ENCODE results near the gene ZNF778.
"Not testable (repeated sequence)": the region's sequence is repeated elsewhere in the genome, so short reads cannot be mapped to it uniquely, and the experiment has no call there.

ZNF778 gene

DNA sequence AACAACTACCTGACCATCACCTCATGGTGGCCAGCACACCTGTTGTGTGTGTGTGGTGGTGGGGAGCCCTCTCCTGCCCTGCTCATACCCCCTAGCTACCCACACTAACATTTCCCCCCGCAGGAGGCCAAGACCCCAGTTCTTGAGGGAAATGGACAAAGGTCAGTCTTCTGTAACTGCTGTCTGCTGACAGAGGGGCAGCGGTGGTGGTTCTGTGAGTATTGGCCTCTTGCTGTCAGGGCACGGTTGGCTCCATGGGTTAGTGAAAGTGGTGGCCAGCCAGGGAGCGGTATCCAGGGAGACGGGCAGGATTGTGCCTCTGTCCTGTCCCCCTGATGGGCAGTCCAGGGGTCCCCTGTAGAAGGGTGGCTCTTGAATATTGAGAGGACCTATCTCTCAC is 26.2 kb downstream of the ZNF778 start:
- TF ChIP-seq, protein P1, sequence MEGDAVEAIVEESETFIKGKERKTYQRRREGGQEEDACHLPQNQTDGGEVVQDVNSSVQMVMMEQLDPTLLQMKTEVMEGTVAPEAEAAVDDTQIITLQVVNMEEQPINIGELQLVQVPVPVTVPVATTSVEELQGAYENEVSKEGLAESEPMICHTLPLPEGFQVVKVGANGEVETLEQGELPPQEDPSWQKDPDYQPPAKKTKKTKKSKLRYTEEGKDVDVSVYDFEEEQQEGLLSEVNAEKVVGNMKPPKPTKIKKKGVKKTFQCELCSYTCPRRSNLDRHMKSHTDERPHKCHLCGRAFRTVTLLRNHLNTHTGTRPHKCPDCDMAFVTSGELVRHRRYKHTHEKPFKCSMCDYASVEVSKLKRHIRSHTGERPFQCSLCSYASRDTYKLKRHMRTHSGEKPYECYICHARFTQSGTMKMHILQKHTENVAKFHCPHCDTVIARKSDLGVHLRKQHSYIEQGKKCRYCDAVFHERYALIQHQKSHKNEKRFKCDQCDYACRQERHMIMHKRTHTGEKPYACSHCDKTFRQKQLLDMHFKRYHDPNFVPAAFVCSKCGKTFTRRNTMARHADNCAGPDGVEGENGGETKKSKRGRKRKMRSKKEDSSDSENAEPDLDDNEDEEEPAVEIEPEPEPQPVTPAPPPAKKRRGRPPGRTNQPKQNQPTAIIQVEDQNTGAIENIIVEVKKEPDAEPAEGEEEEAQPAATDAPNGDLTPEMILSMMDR (IDR thresholded peaks at IDR 0.05; ENCODE audit: extremely low read depth, missing control alignments), result no peak
- DNase-seq (ENCODE audit: low spot score), result no peak

DNA sequence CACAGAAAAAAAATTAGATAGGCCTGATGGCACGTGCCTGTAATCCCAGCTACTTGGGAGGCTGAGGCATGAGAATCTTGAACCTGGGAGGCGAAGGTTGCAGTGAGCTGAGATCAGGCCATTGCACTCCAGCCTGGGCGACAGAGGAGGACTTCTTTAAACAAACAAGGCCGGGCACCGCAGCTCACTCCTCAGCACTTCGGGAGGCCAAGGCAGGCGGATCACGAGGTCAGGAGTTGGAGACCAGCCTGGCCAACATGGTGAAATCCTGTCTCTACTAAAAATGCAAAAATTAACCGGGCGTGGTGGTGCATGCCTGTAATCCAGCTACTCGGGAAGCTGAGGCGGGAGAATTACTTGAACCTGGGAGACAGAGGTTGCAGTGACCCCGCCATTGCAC is 26.8 kb downstream of the ZNF778 start:
- DNase-seq (ENCODE audit: low spot score), result not testable (repeated sequence)

DNA sequence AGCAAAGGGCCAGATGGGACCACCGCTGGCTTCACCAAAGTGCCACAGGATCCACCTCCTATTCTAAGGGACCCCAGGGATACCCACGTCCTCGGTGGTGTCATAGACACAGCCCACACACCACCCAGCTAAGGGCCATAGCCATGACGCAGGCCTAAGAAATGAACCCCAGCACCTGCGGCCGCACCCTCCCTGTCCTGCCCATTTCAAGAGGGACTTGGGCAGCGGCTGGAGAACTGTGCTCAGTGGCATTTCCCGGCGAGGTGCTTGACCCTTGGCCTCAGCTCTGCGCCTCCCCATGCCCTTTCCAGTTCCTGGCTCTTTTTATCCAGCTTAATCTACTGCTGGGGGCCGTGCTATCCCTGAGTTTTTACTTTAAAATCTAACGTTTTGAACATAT is 27.3 kb downstream of the ZNF778 start:
- DNase-seq (ENCODE audit: low spot score), result no peak
- TF ChIP-seq, protein P1 (IDR thresholded peaks at IDR 0.05; ENCODE audit: extremely low read depth, missing control alignments), result no peak

DNA sequence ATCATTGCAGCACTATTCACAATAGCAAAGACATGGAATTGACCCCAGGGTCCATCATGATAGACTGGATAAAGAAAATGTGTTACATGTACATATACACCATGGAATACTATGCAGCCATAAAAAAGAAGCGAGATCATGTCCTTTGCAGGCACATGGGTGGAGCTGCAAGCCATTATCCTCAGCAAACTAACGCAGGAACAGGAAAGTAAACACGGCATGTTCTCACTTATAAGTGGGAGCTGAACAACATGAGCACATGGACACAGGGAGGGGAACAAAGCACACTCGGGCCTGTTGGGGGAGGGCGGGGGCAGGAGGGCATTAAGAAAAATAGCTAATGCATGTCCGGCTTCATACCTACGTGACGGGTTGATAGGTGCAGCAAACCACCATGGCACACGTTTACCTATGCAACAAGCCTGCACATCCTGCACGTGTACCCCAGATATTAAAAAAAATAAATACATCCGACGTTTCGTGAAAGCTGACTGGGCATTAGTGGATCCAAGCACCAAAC is 28.9 kb downstream of the ZNF778 start:
- DNase-seq (ENCODE audit: low spot score), result no peak
- TF ChIP-seq, protein P1 (IDR thresholded peaks at IDR 0.05; ENCODE audit: extremely low read depth, missing control alignments), result no peak

DNA sequence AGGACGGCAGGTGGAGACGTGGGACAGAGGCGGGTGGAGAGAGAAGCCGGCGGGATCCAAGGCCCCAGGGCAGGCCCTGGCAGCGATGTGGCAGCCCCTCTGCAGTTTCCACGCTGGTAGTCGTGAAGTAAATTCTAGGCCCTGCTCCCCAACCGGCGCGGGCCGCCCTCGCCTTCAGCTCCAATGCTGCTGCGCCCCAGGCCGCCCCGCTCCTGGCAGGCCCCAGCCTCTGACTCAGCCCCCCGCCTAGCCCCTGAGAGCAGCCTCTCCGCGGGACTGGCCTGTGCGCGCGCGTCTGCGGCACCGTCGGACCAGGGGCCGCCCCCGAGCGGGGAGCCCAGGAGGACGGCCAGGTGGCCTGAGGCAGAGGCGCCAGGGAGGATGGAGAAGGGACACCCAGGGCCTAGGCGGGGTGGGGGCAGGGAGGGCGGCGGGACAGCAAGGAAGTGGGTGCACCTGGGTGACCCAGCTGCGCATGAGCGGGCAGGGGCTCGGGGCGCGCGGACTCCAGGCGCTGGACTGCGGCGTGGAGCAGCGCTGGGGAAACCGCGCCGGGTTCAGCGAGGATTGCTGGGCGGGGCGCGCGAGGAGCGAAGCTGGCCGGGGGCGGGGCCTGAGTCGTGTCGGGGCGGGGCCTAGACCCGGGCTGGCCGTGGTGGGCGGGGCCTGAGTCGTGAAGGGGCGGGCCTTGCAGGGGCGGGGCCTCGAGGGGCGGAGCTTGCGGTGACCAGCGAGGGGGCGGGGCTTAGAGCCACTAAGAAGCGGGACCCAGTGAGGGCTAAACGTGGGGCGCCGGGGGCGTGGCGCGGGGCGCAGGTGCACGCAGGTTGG is 29.6 kb downstream of the ZNF778 start:
- TF ChIP-seq, protein P1 (IDR thresholded peaks at IDR 0.05; ENCODE audit: extremely low read depth, missing control alignments), result no peak
- peak; percentile 100 for DNase-seq (ENCODE audit: low spot score)

DNA sequence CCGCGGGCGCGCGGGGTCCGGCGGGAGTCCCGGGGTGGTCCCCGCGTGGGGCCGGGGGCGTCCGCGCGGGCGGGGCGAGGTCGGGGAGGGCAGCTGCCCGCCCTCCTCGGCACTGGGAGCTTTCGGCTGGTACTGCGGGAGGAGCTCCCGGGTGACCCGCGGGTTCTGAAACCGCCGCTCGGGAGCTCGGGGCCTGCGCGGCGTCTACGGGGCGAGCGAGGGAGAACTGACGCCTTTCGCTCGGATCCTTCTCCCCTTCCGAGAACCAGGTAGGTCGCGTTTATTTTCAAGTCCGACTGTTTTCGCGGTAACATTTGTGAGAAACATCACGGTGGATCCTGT is 30.2 kb downstream of the ZNF778 start:
- DNase-seq (ENCODE audit: low spot score), result not testable (repeated sequence)

DNA sequence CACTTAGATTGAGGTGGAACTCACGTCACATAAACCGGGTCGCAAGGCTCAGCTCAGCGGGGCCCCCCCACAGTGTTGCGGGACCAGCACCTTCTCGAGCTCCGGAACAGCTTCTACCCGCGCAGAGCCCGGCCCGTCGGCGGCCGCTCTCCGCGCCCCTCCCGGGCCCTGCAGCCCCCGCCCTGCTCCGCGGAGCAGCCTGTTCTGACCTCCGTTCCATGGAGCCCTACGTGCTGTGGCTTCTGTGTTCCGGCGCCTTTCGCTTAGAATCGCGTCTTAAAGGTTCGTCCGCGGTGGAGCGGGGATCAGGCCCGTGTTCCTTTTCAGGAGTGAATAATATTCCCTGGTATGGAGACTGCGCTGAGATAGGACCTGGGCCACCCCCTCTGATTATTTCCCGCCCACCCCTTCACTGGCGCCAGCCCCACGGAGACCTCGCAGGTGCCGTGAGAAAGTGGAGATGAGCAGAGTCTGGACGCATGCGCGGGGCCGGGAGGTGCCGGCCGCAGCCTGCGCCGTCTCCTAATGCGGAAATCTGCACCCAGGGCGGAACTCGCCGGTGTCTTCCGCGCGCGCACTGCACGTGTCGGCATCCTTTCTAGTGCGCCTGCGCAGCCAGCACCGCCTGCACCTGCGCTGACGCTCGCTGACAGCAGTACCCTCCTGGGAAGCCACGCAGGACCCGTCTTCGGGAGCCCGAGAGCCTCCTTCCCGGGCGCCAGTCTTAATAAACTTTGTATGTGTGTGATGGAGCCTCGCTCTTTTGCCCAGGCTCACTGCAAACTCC is 30.9 kb downstream of the ZNF778 start:
- DNase-seq (ENCODE audit: low spot score), result no peak
- TF ChIP-seq, protein P1 (IDR thresholded peaks at IDR 0.05; ENCODE audit: extremely low read depth, missing control alignments), result no peak

DNA sequence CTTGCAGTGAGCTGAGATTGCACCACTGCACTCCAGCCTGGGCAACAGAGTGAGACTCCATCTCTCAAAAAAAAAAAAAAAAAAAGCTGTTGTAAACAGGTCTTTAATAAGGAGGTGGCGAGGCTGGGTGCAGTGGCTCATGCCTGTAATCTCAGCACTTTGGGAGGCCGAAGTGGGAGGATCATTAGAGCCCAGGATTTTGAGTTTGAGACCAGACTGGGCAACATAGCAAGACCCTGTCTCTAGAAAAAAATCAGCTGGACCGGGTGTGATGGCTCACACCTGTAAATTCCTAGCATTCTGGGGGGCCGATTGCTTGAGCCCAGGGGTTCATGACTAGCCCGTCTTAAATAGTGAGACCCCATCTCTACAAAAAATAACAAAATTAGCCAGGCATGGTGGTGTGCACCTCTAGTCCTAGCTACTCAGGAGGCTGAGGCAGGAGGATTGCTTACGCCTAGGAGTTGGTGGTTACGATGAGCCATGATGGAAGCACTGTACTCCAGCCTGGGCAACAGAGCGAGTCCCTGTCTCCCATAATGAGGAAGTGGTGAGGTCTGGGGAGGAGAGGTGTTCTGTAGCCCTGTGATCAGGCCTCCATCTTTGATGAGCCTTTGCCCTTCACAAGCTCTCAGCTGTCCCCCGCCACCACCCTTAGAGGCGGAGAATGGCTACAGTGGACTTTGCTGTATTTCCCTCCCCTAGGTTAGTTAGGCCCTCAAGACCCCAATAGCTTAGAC is 36.2 kb downstream of the ZNF778 start:
- no peak for DNase-seq (ENCODE audit: low spot score)
- TF ChIP-seq, protein P1 (IDR thresholded peaks at IDR 0.05; ENCODE audit: extremely low read depth, missing control alignments), result no peak

All from GM20000 (cell line).